Bronchial epithelial cell (primary cell): Measurements from ENCODE around the gene DCP2. TPM values are rescaled to one million over a fixed set of nuclear protein-coding genes. Genes with fewer than 3 reads are reported as not detected.

Experiments used
- DNase-seq: peaks from one replicate; pipeline ENCODE4 v3.0.0-alpha.2; 2010; ENCODE audit warnings: low read depth
- FAIRE-seq: peaks from 2 replicates; lab custom pipeline; 2011; peaks lifted over from hg19 to GRCh38; lab: Jason Lieb, UNC
- H3K27me3 ChIP-seq: 2 replicates; pipeline ENCODE4 v1.5.1; 2011; ENCODE audit warnings: low read length; ENCODE audit not compliant: control insufficient read depth, insufficient read depth
- H3K36me3 ChIP-seq: 2 replicates; pipeline ENCODE4 v1.5.1; 2011; ENCODE audit warnings: low read length; ENCODE audit not compliant: control insufficient read depth, insufficient read depth
- H3K4me3 ChIP-seq: 2 replicates; pipeline ENCODE4 v1.5.1; 2011; ENCODE audit warnings: mild to moderate bottlenecking, low read depth, low read length, control low read depth
- total RNA-seq: library from RNA; depleted of rRNA; stranded (reverse); fragments of >200 nt; gene quantifications from 2 replicates; pipeline ENCODE4 v1.2.1, GENCODE V29; 2014
- TF ChIP-seq, protein P1 (sequence below): IDR thresholded peaks from 2 replicates; pipeline ENCODE4 v1.5.1; 2011; ENCODE audit warnings: mild to moderate bottlenecking, moderate library complexity, low read length, control low read depth, inconsistent platforms; ENCODE audit not compliant: insufficient read depth, severe bottlenecking

The DCP2 gene
- total RNA-seq, 1 donor from 2014 or later: 24.0 TPM

DNA sequence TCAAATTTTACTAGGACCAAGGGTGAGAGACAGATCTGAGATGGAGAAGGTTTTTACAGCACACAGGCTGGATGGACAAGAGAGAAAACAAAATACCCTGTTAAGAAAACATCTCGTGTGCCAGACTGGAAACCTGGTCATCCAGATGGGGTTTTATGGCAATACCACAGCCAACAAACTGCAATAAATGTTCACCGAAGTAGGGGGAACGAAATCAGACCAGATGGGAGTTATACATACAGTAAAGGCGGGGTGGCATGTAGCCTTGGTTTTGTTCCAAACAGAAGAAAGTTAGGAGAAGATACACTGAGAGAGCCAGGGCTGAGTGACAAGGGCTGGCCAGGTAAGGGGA is 63.3 kb downstream of the DCP2 start:
- TF ChIP-seq, protein P1, sequence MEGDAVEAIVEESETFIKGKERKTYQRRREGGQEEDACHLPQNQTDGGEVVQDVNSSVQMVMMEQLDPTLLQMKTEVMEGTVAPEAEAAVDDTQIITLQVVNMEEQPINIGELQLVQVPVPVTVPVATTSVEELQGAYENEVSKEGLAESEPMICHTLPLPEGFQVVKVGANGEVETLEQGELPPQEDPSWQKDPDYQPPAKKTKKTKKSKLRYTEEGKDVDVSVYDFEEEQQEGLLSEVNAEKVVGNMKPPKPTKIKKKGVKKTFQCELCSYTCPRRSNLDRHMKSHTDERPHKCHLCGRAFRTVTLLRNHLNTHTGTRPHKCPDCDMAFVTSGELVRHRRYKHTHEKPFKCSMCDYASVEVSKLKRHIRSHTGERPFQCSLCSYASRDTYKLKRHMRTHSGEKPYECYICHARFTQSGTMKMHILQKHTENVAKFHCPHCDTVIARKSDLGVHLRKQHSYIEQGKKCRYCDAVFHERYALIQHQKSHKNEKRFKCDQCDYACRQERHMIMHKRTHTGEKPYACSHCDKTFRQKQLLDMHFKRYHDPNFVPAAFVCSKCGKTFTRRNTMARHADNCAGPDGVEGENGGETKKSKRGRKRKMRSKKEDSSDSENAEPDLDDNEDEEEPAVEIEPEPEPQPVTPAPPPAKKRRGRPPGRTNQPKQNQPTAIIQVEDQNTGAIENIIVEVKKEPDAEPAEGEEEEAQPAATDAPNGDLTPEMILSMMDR: no peak
- FAIRE-seq: no peak
- H3K4me3 ChIP-seq: no peak overlapping the region
- no peaks in the 10 kb centered on the region for H3K27me3 ChIP-seq
- no peak for DNase-seq
- H3K36me3 ChIP-seq: peaks cover 29% of the 10 kb centered on the region

DNA sequence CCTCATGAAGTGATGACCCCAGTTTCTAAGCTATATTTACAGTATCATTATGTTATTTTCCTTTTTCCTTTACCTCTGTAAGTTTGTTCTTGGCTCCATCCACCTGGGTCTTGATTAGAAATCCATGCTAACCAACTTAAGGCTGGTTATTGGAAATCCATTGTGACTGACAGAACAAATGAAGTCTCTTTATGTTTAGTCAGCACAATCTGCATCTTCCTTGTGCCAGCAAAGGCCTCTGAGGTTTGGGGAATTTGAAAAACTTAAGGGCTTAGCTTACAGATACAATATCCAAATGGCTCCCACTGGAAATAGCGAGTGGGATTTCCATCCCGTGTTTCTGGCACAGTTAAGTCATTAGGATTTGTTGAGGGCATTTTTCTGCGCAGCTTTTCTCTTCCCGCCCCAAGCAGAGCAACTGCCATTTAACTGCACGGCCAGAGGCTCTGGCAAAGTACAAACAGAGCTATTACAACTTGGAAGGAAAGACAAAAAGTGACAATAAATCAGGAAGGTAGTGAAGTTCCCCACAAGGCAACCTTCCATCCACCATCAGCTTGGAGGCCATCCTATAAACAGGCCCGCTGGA is 64.2 kb downstream of the DCP2 start:
- H3K36me3 ChIP-seq: peaks cover 27% of the 10 kb centered on the region
- no peak for DNase-seq

DNA sequence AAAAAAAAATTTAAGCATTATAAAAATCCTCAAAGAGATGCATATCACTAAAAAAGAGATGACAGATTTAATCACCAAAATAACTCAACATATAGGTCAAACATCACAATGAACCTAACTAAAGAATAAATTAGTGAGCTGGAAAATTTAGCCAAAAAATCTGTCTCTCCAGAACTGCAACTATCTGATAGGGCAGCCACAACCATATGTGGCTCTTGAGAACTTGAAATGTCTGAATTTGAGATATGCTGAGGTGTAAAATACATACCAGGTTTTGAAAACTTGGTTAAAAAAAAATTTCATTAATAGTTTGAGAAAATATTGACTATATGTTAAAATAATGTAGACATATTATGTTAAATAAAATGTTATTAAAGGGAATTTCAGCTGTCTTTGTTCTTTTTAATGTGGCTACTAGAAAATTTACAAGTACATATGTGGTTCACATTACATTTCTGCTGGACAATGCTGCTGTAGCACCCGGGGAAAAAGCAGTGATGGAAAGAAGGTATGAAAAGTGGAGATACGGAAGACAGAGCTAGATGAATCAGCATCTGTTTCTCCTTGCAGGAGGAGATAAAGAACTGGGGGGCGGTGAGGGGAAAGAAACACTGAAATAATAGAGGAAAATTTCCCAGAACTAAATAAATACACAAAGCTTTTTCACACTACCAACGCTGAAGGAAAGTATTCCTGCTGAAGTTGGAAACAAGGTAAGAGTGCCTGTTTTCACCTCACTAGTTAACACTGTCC is 66.1 kb downstream of the DCP2 start:
- no peaks in the 10 kb centered on the region for H3K27me3 ChIP-seq

More for the DNA sequence above, 64.2 kb downstream of the DCP2 start:
- FAIRE-seq: no peak
- TF ChIP-seq, protein P1: no peak
- no peak overlapping the region for H3K4me3 ChIP-seq
- H3K27me3 ChIP-seq: no peaks in the 10 kb centered on the region

DNA sequence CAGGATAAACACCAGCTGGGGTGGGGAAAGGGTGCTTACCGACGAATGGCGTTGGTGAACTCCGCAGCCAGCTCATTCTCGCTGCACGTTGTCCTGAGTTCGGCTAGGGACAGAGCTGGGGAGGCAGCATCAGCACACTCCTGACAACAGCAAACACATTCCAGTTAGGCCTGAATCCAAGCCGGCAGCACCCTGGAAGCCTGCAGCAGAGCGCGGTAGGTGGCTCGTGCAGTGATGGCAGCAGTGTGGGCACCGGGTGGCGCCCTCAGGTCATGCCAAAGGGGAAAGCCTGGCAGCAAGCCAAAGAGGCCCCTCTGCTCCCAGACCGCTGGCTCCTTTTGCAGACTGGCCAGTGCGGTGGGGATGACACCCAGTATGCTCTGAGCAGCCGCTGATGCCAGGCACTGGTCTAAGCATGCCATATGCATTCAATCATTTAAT is 66.9 kb downstream of the DCP2 start:
- no peak overlapping the region for H3K4me3 ChIP-seq
- TF ChIP-seq, protein P1: peak; percentile 10
- no peak for DNase-seq
- H3K27me3 ChIP-seq: no peaks in the 10 kb centered on the region
- peaks cover 20% of the 10 kb centered on the region for H3K36me3 ChIP-seq
- FAIRE-seq: no peak

More for the DNA sequence above, 66.1 kb downstream of the DCP2 start:
- TF ChIP-seq, protein P1: no peak
- Histone ChIP-seq H3K36me3 (peaks cover 19% of the 10 kb centered on the region), H3K4me3 (no peak overlapping the region)
- no peak for FAIRE-seq
- no peak for DNase-seq

DNA sequence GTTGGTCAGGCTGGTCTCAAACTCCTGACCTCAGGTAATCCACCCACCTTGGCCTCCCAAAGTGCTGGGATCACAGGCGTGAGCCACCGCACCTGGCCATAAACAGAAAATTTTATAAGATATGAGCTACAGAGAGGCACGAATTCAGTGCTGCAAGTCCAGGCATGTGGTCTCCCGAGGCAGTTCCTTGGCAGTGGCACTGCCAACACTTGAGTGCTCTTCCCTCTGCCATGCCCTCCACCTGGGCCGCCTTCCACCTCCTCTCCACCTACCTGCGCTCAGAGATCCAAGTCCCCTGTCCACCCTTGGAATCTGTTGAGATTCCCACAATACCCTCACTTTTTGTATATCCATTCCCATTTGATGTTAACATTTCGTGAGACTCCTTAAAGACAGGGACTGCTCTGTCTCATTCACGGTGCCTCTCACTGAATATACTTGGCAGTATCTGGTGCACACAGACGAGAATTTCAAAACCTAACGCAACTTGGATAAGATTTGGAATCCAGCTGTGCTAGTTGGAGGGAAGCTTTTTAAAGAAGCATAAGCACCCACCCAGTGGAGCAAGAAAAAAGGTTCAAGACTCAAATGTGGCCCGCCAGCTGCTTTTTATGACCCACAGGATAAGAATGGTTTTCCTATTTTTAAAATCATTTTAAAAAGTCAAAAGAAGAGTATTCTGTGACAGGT is 68.3 kb downstream of the DCP2 start:
- TF ChIP-seq, protein P1: no peak
- Histone ChIP-seq H3K4me3 (no peak overlapping the region), H3K36me3 (peaks cover 22% of the 10 kb centered on the region), H3K27me3 (no peaks in the 10 kb centered on the region)
- DNase-seq (no peak), FAIRE-seq (no peak)
